LoVo (cell line): ENCODE results near the gene PAM.
"Not testable (repeated sequence)": the region's sequence is repeated elsewhere in the genome, so short reads cannot be mapped to it uniquely, and the experiment has no call there.

ENCODE experiments used
- DNase-seq: peaks from one replicate; pipeline ENCODE4 v3.0.0-alpha.2; 2016; ENCODE audit warnings: low spot score

The PAM gene

GRCh38 chr5:103059525-103059924 lies 304.4 kb downstream of the PAM start:
- DNase-seq = no peak

GRCh38 chr5:103060424-103060954 lies 305.4 kb downstream of the PAM start:
- DNase-seq = no peak

GRCh38 chr5:103066326-103066725 lies 311.2 kb downstream of the PAM start:
- no peak for DNase-seq

GRCh38 chr5:103073500-103073899 lies 318.4 kb downstream of the PAM start:
- not testable (repeated sequence) for DNase-seq

GRCh38 chr5:103075442-103075841 lies 320.3 kb downstream of the PAM start:
- DNase-seq = no peak
